Measurements from ENCODE around the gene CDC42EP5.
A peak's percentile ranks its signal among the peaks of the same experiment; 100 is the strongest.
"Not testable (repeated sequence)": the region's sequence is repeated elsewhere in the genome, so short reads cannot be mapped to it uniquely, and the experiment has no call there.

The CDC42EP5 gene

DNA sequence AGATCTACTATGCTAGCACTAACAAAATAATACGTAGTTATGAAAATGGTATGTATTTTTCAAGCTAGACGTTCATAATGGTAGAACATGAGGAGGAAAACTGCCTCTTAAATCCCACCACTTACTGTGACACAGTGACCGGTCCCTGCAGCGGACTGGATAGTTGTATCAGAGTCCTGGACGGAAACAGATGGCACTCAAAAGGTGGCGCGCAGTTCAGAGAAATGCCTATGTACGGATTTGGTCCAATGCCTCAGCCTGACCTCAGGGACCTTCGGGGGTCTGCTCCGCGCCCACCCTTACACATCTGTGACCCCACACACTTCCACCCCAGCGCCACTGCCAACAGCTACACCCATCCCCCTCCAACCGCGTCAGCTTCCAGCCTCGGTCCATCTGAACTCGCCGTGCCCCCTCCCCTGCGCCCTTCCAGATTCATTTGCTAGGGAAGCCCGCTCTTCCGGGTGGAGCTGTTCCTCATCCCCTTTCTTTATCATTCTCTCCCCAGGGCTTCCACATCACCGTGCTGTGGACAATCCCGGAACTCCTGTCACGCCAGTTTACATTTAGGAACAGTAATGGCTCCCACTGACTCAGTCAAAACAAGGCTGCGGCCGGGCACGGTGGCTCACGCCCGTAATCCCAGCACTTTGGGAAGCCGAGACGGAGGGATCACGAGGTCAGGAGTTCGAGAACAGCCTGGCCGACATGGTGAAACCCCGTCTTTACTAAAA is 24.9 kb downstream of the CDC42EP5 start:
- no peak for DNase-seq (ENCODE audit: low spot score)

- DNase-seq (ENCODE audit: low spot score), result not testable (repeated sequence)
These were observed 26.7 kb downstream of the CDC42EP5 start for GRCh38 chr19:54446349-54446748.

DNA sequence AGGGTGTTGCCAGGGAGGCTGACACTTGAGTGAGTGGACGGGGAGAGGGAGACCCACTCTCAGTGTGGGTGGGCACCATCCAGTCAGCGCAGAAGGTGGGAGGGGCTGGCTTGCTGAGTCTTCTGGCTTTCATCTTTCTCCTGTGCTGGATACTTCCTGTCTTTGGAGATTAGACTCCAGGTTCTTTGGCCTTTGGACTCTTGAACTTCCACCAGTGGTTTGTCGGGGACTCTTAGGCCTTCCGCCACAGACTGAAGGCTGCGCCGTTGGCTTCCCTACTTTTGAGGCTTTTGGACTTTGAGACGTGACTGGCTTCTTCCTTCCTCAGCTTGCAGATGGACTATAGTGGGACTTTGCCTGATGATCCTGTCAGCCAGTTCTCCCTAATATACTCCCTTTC is 28.4 kb downstream of the CDC42EP5 start:
- no peak for DNase-seq (ENCODE audit: low spot score)

- DNase-seq (ENCODE audit: low spot score), result no peak
These were observed 32.5 kb downstream of the CDC42EP5 start for GRCh38 chr19:54440641-54441040.

DNA sequence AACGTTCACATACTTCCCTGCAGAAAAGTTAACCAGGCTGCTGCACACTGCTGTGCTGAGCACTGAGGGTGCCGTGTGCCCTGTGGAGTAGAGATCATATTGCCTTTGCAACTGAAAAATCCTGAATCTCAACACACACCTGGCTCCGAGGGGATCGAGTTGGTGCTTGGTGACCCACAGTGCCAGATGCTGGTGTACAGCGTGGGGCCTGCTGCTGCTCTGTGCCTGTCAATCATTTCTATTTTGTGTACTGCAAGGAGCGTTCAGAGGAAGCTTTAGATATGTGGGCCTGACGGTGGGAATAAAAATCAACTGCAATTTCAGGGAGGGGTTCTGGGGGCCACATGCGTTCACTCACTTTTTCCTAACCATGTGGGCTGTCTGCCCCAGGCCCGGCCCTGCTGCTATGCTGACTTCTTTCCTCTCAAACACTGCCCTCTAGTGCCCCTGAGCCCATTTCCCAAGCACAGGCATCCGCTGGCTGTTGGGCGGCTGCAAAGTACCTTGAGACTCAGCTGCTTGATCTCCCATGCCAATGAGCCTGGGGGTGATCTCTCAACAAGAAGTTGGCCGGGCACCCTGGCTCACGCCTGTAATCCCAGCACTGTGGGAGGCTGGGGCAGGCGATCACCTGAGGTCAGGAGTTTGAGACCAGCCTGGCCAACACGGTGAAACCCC is 33.8 kb downstream of the CDC42EP5 start:
- peak; percentile 76 for DNase-seq (ENCODE audit: low spot score)

DNA sequence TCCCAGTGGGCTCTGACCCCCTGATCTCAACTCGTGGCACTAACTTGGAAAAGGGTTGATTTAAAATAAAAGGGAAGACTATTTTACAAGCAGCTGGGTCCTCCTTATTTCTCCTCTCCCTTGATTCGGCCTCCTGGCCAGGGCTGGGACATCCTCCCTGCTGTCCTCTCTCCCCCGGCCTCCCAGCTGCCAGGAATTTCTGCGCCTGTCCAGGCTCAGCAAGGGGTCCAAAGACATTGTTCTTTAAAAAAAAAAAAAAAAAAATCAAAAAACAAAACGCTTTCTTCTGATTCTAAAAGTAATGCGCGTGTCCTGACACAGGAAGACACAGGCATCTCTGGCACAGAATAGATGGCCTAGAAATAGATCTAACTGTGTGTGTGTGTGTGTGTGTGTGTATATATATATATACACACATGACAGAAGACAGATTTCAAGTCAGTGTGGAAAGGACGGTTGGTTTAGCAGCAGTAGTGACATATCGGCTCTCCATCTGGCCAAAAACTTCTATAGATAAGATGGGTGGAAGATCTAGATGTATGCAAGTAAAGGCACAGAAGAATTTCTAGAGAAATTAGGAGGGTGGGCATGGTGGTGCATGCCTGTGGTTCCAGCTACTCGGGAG is 36.4 kb downstream of the CDC42EP5 start:
- no peak for DNase-seq (ENCODE audit: low spot score)

DNA sequence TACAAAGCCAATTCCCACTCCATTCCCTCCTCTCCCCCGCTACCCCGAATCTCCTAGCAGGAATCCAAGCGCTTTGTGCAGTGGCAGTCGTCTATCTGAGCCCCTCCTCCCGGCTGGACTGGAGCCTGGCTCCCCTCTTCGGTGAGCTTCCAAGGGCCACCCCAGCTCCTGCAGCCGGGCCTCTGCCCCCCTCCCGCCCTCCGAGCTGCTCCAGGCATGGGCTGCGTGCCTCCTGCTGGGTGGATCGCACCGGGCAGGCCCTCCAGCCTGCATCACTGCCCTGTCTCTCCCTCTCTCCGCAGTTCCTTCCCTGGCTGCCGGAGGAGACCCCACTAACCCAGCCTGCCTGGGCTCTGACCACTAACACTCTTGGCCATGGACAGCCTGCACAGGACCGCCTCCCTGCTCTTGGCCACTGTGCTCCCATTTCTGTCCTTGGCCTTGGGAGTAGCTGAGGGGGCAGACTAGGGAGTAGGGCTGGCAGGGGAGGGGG is 37.0 kb downstream of the CDC42EP5 start:
- no peak for DNase-seq (ENCODE audit: low spot score)

DNA sequence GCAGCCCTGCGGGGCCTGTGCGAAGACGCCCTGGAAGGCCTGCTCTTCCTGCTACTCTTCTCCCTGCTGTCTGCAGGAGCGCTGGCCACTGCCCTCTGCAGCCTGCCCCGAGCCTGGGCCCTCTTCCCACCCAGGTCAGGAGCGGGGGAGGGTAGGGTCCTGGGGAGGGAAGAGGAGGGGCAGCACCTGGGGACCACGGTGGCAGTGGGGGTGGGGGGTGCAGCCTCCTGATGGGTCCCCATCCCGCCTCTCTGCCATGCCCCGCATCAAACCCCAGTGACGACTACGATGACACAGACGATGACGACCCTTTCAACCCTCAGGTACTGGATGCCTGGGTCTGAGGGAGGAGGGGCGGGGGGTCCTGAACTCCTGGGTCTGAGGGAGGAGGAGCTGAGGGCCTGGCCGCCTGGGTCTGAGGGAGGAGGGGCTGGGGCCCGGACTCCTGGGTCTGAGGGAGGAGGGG is 37.5 kb downstream of the CDC42EP5 start:
- no peak for DNase-seq (ENCODE audit: low spot score)

DNA sequence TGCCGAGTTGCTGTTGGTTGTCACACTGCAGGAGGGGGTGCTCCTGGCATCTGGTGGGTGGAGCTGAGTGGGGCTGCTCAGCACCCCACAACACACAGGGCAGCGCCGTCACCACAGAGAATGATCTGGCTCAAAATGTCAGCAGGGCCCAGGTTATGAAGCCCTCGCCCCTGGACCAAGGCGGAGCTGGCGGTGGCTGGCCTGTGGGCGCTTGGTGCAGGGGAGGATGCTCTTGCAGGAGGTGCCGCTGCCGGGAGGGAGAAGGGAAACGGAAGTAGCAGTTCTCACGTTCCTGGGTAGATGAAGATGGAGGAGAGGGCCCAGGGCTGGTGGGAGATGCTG is 38.3 kb downstream of the CDC42EP5 start:
- DNase-seq (ENCODE audit: low spot score), result no peak

GRCh38 chr19:54434112-54434872 is 38.8 kb downstream of the CDC42EP5 start:
- DNase-seq (ENCODE audit: low spot score), result no peak

DNA sequence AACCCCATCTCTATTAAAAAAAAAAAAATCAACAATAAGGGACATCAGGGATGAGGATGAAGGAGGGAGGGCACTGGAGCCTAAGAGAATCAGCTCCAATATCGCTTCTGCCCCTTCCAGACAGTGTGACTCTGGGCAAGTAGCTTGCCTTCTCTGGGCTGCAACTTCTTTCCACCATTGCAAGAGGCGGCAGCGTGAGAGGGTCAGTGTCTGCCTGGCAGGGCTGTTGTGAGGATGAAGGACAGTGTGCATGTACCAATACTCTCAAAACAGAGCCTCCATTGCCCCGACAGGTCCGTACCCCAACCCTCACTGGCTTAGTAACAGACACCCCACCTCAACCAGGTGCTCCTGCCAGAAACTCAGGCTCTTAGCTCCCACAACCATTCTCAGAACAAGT is 39.4 kb downstream of the CDC42EP5 start:
- no peak for DNase-seq (ENCODE audit: low spot score)

- DNase-seq (ENCODE audit: low spot score), result no peak
These were observed 40.9 kb downstream of the CDC42EP5 start for GRCh38 chr19:54432144-54432738.

DNA sequence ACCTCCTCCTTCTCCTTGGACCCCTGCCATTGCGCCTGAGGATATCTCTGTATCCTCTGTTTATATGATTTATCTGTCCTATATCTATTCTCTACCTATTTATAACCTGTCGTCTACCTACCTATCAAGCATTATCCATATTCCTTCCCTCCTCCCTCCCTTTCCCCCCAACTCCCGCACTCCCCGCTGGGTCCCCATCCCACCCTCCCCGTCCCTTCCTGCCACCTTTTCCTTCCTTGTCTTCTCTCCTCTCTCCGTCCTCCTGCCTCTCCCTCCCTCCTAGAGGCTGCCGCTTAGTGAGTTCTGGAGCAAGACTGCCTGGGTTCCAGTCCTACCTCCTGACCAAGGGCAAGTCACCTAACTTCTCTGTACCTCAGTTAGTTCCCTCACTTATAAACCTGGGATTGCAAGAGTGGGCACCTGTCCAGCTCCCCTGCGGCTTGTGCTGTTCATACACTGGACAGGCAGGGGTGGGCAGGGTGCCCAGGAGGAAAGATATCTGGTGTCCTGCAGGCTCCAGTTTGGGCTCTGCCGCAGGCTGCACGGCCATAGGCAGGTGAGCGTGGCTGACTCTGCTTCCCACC is 41.7 kb downstream of the CDC42EP5 start:
- no peak for DNase-seq (ENCODE audit: low spot score)

GRCh38 chr19:54430306-54431254 is 42.5 kb downstream of the CDC42EP5 start:
- peak; percentile 67 for DNase-seq (ENCODE audit: low spot score)

DNA sequence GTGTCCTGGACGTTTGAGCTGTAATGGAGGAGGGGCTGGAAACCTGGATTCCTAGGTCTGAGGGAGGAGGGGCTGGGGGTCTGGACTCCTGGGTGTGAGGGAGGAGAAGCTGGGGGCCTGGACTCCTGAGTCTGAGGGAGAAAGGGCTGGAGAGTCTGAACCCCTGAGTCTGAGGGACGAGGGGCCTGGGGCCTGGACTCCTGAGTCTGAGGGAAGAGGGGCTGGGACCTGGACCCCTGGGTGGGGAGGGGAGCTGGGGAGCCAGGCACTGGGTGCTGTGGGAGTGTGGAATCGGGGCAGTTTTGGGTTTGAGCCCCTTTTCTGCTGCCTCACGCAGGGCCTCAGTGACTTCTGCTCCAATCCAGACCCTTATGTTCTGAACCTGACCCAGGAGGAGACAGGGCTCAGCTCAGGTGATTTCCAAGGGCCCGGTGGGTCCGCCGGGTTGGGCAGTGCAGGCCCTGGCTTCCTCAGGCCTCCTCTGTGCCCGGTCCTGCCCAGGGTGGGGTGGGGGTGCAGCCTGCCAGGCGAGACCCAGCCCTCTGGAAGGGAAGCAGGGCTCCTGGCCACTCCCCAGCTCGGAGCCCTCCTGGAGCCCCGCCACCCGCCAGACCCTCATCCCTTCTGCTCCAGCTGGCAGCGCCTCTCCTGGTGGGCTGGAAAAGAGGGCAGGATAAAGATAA is 43.4 kb downstream of the CDC42EP5 start:
- DNase-seq (ENCODE audit: low spot score), result no peak

DNA sequence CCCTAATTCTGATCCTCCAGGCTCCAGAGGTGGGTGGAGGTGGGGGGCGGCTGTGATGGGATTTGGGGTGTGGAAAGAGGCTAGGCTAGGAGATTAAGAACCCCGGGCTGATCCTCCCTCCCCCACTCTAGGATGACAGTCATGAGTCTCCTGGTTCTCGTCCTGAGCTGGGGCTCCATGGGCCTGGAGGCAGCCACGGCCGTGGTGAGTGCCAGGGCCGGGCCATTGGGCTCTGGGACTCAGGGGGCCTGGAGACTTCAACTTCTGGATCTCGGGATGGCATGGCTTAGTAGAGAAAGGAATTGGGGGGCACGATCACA is 44.0 kb downstream of the CDC42EP5 start:
- no peak for DNase-seq (ENCODE audit: low spot score)

- no peak for DNase-seq (ENCODE audit: low spot score)
These were observed 44.5 kb downstream of the CDC42EP5 start for GRCh38 chr19:54428323-54429175.

GRCh38 chr19:54427586-54427985 is 45.5 kb downstream of the CDC42EP5 start:
- no peak for DNase-seq (ENCODE audit: low spot score)
